HepG2 (cell line): Measurements from ENCODE around the gene PTHLH. TPM values are rescaled to one million over a fixed set of nuclear protein-coding genes. Genes with fewer than 3 reads are reported as not detected.

Experiments
- ATAC-seq: fragments of 200-7000 bp; cut with Tn5 transposase; 3 replicates; pipeline ENCODE4 v1.9.1; 2020; ENCODE audit warnings: mild to moderate bottlenecking, moderate library complexity
- BruUV-seq: library from RNA; stranded (reverse); fragments of 400-500 nt; replicated peaks from 2 replicates; lab custom pipeline; 2021; lab: Mats Ljungman, UMichigan
- CTCF ChIA-PET: fragments of 300-600 bp; formaldehyde crosslinking; extraction: SDS; loops from one replicate; lab custom pipeline; 2021; ENCODE audit warnings: low total read pairs, inconsistent platforms, low intra/inter-chr PET ratio; lab: Yijun Ruan, JAX
- POLR2A ChIA-PET: fragments of 350-600 bp; sonication (Branson Sonifier 250); formaldehyde crosslinking; loops from one replicate; lab custom pipeline; 2020; ENCODE audit warnings: antibody characterized with exemption, inconsistent platforms; lab: Yijun Ruan, JAX
- DNase-seq: peaks from one replicate; pipeline ENCODE4 v3.0.0-alpha.2; 2015; ENCODE audit warnings: low spot score
- FAIRE-seq: peaks from 3 replicates; lab custom pipeline; 2011; peaks lifted over from hg19 to GRCh38; lab: Jason Lieb, UNC
- H2AFZ ChIP-seq: one replicate; pipeline ENCODE4 v1.6.1; 2011; ENCODE audit warnings: low read length, inconsistent platforms
- H3K27ac ChIP-seq: fragments of 300-600 bp; 3 replicates; pipeline ENCODE4 v1.8.0; 2011; ENCODE audit warnings: mixed run types, mild to moderate bottlenecking, mixed read lengths, low read length, inconsistent platforms; ENCODE audit not compliant: insufficient read depth; ENCODE audit errors: extremely low read length
- H3K27me3 ChIP-seq, 2 experiments: fragments of 200-600 bp in 1 of 2; 2 replicates in 1 of 2; 3 replicates in 1 of 2; pipeline versions ENCODE4 v1.6.0 to v1.8.0; 2011; ENCODE audit warnings: low read length in 2 of 2, mild to moderate bottlenecking in 2 of 2, moderate library complexity in 2 of 2, inconsistent platforms in 1 of 2; ENCODE audit not compliant: insufficient read depth in 2 of 2, control insufficient read depth in 1 of 2
- H3K36me3 ChIP-seq, 2 experiments: fragments of 200-600 bp in 1 of 2; replicated peaks in 1 of 2; 2 replicates in 1 of 2; 3 replicates in 1 of 2; pipeline versions ENCODE4 v1.5.1 to v1.8.0; 2011; ENCODE audit warnings: low read length in 2 of 2, inconsistent platforms in 1 of 2; ENCODE audit not compliant: insufficient read depth in 2 of 2, control insufficient read depth in 1 of 2
- H3K4me1 ChIP-seq: 2 replicates; pipeline ENCODE4 v1.5.1; 2012; ENCODE audit warnings: low read length, inconsistent platforms; ENCODE audit not compliant: insufficient read depth
- H3K4me2 ChIP-seq: 2 replicates; pipeline ENCODE4 v1.6.0; 2011; ENCODE audit warnings: low read depth, low read length, inconsistent platforms
- H3K4me3 ChIP-seq, 3 experiments: fragments of 200-600 bp in 1 of 3; sonication (generic), shearing (Covaris generic) in 1 of 3; replicated peaks in 1 of 3; 2 replicates each; pipeline ENCODE4 v1.5.1; 2011 to 2016; ENCODE audit warnings: low read length in 3 of 3, inconsistent platforms in 2 of 3, low read depth in 2 of 3, mild to moderate bottlenecking in 2 of 3, control low read depth in 1 of 3, mixed read lengths in 1 of 3; ENCODE audit not compliant: insufficient read depth in 1 of 3
- H3K79me2 ChIP-seq: one replicate; pipeline ENCODE4 v1.6.1; 2011; ENCODE audit warnings: low read length, inconsistent platforms; ENCODE audit not compliant: insufficient read depth
- H3K9ac ChIP-seq: 2 replicates; pipeline ENCODE4 v1.6.0; 2011; ENCODE audit warnings: mild to moderate bottlenecking, low read depth, low read length, inconsistent platforms; ENCODE audit not compliant: insufficient read depth
- H3K9me3 ChIP-seq: 2 replicates; pipeline ENCODE4 v1.5.1; 2012; ENCODE audit warnings: mild to moderate bottlenecking, low read length
- H4K20me1 ChIP-seq: 2 replicates; pipeline ENCODE4 v1.6.0; 2011; ENCODE audit warnings: inconsistent platforms, mild to moderate bottlenecking, low read length, moderate library complexity; ENCODE audit not compliant: insufficient read depth
- JARID2 ChIP-seq: sonication (generic); formaldehyde crosslinking; IDR thresholded peaks from 2 replicates; pipeline ENCODE4 v1.8.1; 2023; ENCODE audit warnings: missing genetic modification reagents, inconsistent platforms; ENCODE audit not compliant: insufficient replicate concordance
- MIER3 ChIP-seq: IDR thresholded peaks from 2 replicates; pipeline ENCODE4 v1.6.1; 2016; ENCODE audit warnings: missing compliant biosample characterization, borderline replicate concordance
- ZNF614 ChIP-seq: IDR thresholded peaks from 2 replicates; pipeline ENCODE4 v1.6.1; 2018; ENCODE audit warnings: missing biosample characterization, missing genetic modification reagents, inconsistent platforms, borderline replicate concordance
- WGBS: methylation state at CpG from one replicate; pipeline ENCODE4 v1.1.6; 2017; ENCODE audit warnings: low lambda C conversion rate; 5-methylcytosine and 5-hydroxymethylcytosine counted together
- in situ Hi-C: cut with HindIII; loops from 2 replicates; pipeline ENCODE4 v1.10.0; 2017; ENCODE audit warnings: low pct_unique_long_range_greater_than_20kb; ENCODE audit not compliant: extremely low pct_ligation_motif_present
- intact Hi-C: fragments of 100-400 bp; cut with micrococcal nuclease; formaldehyde crosslinking; loops from one replicate; pipeline ENCODE4 v1.10.0; 2022; ENCODE audit not compliant: unreplicated experiment
- polyA plus RNA-seq, 8 experiments: library from polyadenylated mRNA; depleted of rRNA in 3 of 8; stranded (reverse) in 7 of 8; unstranded in 1 of 8; fragments of >200 nt; fragmentation: Illumina TruSeq in 4 of 8; extraction: Trizol in 4 of 8; gene quantifications; 2 replicates each; pipeline versions ENCODE4 v1.2.1 to v1.2.3, GENCODE V29; 2011 to 2016; ENCODE audit warnings: low read depth in 4 of 8, missing spikeins in 1 of 8, mixed read lengths in 1 of 8; ENCODE audit not compliant: insufficient read depth in 1 of 8
- total RNA-seq, 5 experiments: library from RNA; depleted of rRNA; stranded (reverse); fragments of >200 nt; fragmentation: Illumina TruSeq; extraction: Trizol; gene quantifications; 2 replicates each; pipeline ENCODE4 v1.2.3, GENCODE V29; 2016; ENCODE audit warnings: low read depth in 1 of 5
- TF ChIP-seq, protein P1 (sequence below): IDR thresholded peaks from 2 replicates; pipeline ENCODE4 v1.6.1; 2016; ENCODE audit warnings: missing genetic modification reagents, missing compliant biosample characterization
- TF ChIP-seq, protein P2 (sequence below): sonication (generic); formaldehyde crosslinking; IDR thresholded peaks from 2 replicates; pipeline ENCODE4 v1.9.0; 2022; ENCODE audit warnings: low read depth, missing genetic modification reagents

Gene PTHLH
- total and polyA plus RNA-seq, 2 of the 13 experiments (the other 11 are each of a cell fraction or from before 2014, with no cell fraction given) = 0.22 TPM; not detected in 1

DNA sequence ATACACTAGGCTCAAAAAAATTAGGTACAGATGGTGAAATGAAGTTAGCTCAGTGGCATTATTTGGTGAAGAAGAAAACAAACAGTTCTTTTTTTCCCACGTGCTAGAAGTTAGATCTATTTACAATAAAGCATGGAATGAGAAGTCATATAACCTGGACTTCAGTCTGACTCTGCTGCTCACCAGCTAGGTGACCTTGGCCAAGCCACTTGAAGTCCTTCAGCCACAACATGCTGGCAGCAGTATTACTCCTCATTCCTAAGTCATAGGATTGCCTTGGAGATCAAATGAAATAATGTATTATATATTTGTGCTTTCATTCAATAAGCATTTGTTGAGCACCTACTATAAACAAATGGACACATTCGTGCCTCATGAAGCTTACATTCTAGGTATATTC is 45.2 kb downstream of the PTHLH start:
- no peak for TF ChIP-seq MIER3
- TF ChIP-seq, protein P1, sequence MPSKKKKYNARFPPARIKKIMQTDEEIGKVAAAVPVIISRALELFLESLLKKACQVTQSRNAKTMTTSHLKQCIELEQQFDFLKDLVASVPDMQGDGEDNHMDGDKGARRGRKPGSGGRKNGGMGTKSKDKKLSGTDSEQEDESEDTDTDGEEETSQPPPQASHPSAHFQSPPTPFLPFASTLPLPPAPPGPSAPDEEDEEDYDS (CRISPR knock-in tag) = no peak
- TF ChIP-seq JARID2 (CRISPR knock-in tag) = no peak
- TF ChIP-seq, protein P2, sequence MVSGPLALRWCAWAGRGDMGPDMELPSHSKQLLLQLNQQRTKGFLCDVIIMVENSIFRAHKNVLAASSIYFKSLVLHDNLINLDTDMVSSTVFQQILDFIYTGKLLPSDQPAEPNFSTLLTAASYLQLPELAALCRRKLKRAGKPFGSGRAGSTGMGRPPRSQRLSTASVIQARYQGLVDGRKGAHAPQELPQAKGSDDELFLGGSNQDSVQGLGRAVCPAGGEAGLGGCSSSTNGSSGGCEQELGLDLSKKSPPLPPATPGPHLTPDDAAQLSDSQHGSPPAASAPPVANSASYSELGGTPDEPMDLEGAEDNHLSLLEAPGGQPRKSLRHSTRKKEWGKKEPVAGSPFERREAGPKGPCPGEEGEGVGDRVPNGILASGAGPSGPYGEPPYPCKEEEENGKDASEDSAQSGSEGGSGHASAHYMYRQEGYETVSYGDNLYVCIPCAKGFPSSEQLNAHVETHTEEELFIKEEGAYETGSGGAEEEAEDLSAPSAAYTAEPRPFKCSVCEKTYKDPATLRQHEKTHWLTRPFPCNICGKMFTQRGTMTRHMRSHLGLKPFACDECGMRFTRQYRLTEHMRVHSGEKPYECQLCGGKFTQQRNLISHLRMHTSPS (CRISPR knock-in tag) = no peak
- TF ChIP-seq ZNF614 (CRISPR knock-in tag) = no peak
- Histone ChIP-seq H3K4me2 (no peak overlapping the region), H3K4me1 (peaks cover 6% of the 10 kb centered on the region; the same call in 1 of the 2 replicates), H4K20me1 (no peaks in the 10 kb centered on the region), H3K79me2 (no peaks in the 10 kb centered on the region), H3K27me3 (no peaks in the 10 kb centered on the region; a peak in 1 of 5 replicates), H3K36me3 (no peaks in the 10 kb centered on the region), H3K27ac (no peak overlapping the region), H3K4me3 (no peak overlapping the region), H2AFZ (no peak overlapping the region), H3K9ac (no peak overlapping the region), H3K9me3 (no peaks in the 10 kb centered on the region)
- FAIRE-seq (no peak), DNase-seq (no peak), ATAC-seq (no peak)
- 15% methylated on average over 2 of the region's 2 CpGs for whole genome bisulfite sequencing
- BruUV-seq = no TSS peak
- in situ Hi-C loops = no loop called here
- intact Hi-C loops = no loop called here
- ChIA-PET CTCF (no interaction called here), POLR2A (no interaction called here)
